ENCODE results near the gene SASH1. TPM values are rescaled to one million over a fixed set of nuclear protein-coding genes. Genes with fewer than 3 reads are reported as not detected.

Gene SASH1
- polyA plus RNA-seq: 10 to 100 TPM in 2 of 3 donors, 1 to 10 TPM in 1; 6.0 to 56.3 (median 32.1) TPM

DNA sequence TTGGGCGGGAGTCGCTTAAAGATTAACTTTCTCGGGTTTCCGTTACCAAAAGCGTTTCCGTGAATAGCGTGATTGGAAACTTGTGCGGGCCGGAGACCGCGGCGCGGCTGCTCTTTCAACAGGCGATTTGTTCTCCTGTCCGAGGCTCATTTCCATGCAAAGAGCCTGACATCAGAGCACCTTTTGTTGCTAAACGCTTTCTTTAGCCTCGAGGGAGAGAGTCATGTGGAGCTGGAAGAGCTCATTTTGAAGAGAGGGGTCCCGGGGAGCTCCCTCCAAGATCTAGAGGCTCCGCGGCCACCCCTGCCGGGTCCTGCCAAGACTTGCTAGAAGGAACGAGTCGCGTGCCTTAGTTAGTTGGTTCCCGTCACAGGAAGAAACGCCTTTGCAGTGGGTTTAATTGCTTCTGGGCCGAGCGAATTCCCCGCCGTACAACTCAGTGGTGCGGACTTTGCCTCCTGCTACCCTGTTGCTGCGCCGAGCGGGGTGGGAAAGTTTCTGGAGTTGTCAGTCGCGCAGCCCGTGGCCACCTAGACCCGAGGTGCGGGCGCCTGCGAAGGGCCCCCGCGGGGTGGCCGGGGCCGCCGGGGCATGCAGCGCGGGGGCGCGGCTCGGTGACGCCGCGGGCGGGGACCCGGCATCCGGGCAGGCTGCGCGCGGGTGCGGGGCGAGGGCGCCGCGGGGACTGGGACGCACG lies at the start of gene SASH1:
SASH1 (plus strand) TSS at position 489 of the 697 bp plus-strand sequence. CDS start 230 bp downstream, outside the sequence.
- WGBS, 3 donors: 1% methylated on average over 64 to 67 of the region's 67 CpGs
- H3K27ac ChIP-seq (ENCODE audit: low read depth, low read length): no peak within 1 kb of the TSS

DNA sequence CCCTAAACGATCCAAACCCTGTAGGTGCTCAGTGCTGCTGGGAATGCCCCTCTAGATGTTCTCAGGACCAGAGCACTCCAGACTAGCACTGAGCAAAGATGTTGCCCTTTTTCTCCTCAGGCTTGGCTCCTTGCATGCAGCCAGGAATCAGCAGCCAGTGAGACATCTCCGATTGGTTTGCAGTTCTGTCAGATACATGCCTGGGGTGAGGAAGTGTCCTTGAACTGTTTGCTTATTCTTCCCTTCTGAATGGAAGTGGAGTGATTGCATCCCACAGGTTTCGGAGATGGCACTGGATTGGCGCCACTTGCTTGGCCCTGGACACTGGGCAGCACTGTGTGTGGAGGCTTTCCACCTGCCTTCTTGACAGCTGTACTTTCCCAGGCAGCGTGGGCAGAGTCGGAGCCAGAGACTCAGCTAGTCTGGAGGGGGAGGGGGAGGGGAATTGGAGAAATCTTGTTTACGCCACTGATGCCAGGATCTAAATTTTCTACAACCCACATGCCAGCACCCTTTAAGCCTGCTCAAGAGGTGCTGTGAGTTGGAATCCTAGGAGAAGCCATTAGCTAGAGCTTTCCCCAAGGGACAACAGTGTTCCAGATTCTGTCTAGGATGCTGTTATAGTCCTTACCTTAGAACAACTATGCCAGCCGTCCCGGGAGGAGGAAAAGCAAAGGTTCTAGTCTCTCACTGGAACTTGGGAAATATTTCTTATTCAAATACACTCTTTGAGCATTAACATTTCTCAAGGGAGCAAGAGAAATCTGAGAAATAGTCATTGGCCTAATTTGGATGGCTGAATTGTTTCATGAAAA lies 49.2 kb upstream of the SASH1 start:
- H3K27ac ChIP-seq (ENCODE audit: low read depth, low read length): no peak overlapping the region
- WGBS, 3 donors: 50 to 83% (median 77%) methylated on average over 9 of the region's 9 CpGs

DNA sequence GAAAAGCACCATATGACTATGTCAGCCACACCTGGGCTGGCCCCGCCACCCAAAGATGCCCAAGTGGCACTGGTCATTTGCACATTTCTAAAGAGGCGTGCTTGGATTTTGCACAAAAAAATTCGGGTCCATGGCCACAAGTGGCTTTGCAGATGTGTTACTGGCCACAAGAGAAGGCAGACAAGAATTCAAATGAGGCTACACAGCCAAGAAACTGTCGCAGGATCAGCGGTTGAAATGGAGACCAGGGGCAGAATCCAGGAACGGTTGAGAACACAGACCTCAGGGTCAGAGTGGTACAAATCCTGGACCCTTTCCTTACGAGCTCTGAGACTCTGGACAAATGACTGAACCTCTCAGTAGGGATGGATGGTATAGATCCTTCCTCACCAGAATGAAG lies 48.6 kb upstream of the SASH1 start:
- no peak overlapping the region for H3K27ac ChIP-seq (ENCODE audit: low read depth, low read length)
- WGBS, 3 donors: 87 to 92% (median 91%) methylated on average over 7 of the region's 7 CpGs

DNA sequence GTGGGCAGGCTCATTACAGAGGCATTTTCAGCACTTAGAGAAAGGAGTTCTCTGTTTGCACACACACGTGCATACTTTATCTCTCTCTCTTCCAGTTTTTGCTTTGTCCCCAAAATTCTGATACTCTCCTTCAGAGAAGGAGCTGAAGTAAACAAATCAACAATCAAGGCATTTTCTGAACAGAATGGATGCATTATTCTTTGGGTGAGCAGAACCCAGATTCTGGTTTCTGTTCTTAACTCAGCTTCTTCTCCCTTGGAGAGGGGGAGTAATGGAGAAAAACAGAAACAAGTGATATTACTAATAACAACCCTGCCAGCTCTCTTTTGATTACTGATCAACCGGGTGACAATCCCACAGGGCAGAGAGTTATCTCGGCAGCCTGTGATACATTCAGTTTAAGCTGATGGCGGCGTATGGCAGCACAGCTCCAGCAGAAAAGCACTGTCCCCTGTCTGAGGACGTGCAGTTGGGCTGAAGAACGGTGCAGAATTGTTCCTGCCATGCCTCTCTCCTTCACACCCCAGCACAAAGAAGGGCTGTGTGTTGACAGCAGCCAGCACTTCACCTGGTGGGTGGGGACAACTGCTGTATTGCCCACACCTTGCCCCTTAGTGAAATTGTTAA lies 47.3 kb upstream of the SASH1 start:
- H3K27ac ChIP-seq (ENCODE audit: low read depth, low read length): no peak overlapping the region
- WGBS, 3 donors: 62 to 71% (median 67%) methylated on average over 7 of the region's 7 CpGs

DNA sequence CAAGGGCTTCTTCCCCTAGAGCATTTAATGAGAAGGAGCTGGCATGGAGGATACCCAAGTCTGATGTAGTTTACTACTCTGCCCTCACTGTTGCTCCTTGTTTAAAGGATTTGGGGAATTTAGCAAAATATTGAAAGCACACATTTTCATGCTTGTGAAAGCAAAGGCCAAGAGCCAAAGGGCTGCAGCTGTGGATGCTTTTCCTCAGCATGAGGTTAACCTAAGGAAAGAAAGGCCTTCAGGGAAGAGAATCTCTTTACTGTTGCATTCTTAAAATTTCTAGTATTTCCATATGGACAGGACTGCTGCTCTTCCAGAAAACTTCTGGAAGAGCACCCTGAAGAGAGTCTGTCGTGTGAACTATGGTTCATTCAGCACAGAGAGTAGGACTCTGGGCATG lies 45.9 kb upstream of the SASH1 start:
- WGBS, 3 donors: 76 to 86% (median 82%) methylated on average over 1 of the region's 1 CpG
- H3K27ac ChIP-seq (ENCODE audit: low read depth, low read length): no peak overlapping the region

DNA sequence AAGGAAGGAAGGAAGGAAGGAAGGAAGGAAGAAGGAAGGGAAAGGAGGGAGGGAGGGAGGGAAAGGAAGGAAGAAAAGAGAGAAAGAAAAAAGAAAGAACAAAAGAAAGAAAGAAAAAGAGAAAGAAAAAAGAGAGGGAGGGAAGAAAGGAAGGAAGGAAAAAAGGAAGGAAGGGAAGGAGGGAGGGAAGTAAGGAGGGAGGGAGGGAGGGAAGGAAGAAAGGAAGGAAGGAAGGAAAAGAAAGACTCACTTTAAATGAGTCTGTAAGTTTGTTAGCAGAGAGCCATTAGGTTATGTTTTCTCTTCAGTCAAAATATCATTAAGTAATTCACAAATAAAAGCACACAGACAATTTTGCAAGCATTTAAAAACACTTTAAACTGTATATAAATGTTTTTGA lies 44.0 kb upstream of the SASH1 start:
- H3K27ac ChIP-seq (ENCODE audit: low read depth, low read length): no peak overlapping the region

DNA sequence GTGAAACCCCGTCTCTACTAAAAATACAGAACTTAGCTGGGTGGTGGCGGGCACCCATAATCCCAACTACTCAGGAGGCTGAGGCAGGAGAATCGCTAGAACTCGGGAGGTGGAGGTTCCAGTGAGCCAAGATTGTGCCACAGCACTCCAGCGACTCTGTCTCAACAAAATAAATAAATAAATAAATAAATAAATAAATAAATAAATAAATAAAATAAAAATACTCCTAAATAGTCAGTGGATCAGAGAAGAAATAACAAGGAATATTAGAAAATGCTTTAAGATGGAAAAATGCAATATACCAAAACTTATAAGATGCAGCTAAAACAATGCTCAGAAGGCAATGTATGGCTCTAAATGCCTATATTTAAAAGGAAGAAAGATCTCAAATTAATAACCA lies 39.0 kb upstream of the SASH1 start:
- no peak overlapping the region for H3K27ac ChIP-seq (ENCODE audit: low read depth, low read length)
- 95 to 97% (median 96%) methylated on average over 5 of the region's 5 CpGs for WGBS, 3 donors

DNA sequence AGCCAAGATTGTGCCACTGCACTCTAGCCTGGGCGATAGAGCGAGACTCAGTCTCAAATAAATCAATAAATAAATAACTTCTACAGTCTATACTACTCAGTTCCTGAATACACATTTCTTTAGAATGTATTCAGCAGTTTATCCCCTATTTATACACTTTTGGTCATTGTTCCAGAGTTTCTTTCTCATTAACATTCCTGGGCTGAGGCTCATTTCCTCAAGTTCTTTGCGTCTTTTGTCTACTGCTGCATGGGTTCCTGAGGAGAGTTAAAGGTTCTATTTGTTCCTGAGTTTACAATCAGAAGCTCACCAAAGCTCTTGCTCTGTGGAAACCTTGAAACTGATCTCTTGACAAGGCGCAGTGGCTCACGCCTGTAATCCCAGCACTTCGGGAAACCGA lies 37.7 kb upstream of the SASH1 start:
- H3K27ac ChIP-seq (ENCODE audit: low read depth, low read length): no peak overlapping the region
- WGBS, 3 donors: 63 to 85% (median 76%) methylated on average over 7 of the region's 7 CpGs

DNA sequence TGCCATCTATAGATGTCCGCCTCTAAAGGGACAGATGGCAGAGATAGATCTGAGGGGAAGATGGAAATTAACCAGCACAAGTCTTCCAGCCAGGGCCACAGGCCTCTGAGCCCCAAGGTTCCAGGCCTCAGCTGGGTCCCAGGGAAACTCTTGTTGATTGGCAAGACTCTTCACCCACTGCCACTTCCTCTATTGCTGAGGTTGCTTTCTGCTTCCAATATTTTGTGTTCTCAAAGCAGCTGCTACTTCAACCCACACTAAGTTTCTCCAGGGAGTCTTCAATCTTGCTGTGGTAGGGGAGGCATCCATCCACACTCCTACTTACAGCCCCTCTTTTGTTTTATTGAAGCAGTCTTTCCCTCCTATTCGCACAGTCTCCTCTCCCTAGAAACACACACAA lies 36.4 kb upstream of the SASH1 start:
- WGBS, 3 donors: 88 to 96% (median 92%) methylated on average over 2 of the region's 2 CpGs
- H3K27ac ChIP-seq (ENCODE audit: low read depth, low read length): no peak overlapping the region

DNA sequence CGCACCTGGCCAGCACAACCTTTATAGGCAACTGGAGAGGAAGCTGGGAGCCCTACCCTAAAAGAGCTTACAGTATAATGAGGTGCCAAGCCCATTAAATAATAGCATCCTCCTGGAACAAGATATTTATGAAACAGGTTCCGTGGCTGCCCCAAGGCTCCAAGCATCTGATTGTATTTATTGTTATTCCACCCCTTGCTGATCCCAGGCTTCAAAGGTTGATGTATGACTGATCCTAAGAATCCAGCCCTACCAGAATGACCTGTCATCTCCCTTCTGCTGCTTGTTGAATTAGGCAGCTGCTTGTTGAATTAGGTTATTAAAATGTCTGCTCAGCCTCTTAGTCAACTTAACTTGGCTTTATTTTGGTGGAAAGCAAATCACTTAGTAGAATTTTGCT lies 35.2 kb upstream of the SASH1 start:
- 96 to 100% (median 99%) methylated on average over 2 of the region's 2 CpGs for WGBS, 3 donors
- H3K27ac ChIP-seq (ENCODE audit: low read depth, low read length): no peak overlapping the region

DNA sequence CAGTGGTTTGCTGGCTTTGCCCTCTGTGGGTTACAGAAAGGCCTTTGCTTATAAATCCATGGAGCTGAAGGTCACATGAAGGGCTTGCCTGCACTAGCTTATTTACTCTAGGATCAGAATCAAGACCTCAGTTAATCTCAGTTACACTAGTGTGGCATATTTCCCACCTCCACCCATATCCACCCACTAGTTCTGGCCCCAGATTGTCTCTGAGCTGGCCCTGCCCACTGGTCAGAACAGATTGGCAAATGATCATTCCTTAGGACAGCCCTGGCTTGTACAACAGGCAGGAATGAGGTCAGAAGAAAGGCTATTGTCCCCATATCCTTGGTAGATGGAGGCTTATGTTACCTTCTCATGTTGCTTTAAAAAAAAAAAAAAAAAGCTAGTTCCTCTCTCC lies 33.3 kb upstream of the SASH1 start:
- H3K27ac ChIP-seq (ENCODE audit: low read depth, low read length): no peak overlapping the region

DNA sequence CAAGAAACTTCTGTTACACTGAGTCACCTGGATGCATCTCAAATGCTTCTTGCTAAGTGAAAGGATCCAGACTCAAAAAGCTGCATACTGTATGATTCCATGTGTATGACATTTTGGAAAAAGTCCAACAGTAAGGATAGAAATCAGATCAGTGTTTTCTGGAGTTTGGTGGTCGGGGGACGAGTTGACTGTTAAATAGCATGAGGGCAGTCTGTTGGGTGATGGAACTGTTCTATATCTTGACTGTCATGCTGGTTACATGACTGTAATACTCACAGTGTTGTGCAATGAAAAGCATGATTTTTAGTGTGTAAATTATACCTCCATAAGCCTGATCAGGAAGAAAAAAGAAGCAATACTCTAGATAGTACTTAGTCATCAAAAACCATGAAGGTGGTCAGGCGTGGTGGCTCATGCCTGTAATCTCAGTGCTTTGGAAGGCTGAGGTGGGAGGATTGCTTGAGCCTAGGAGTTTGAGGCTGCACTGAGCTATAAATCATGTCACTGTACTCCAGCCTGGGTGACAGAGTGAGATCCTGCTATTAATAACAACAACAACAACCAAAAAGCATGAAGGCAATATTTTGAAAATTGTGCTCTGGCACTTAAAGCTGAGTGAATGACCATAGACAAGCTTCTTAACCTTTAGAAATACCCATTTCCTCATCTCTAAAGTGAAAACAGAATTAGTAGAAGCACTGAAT lies 30.5 kb upstream of the SASH1 start:
- 54 to 68% (median 66%) methylated on average over 3 of the region's 3 CpGs for WGBS, 3 donors
- no peak overlapping the region for H3K27ac ChIP-seq (ENCODE audit: low read depth, low read length)

DNA sequence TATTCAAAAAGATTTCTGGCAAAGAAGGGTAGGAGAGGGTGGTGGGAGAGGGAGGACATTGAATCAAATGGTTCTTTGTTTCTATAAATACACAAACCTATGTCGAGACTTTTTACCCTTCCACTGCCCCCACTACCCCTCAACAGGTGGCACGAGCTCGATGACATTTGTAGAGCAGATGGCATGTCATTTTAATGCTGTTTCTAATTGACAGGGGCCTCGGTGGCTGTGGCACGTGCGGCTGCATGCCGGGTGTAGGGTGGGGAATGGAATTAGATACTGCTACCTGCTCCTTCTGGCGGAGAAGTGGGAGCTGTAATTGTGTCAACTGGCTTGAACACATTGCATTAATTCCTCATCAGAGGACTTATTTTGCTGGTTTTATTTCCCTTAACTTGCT lies 29.1 kb upstream of the SASH1 start:
- no peak overlapping the region for H3K27ac ChIP-seq (ENCODE audit: low read depth, low read length)
- WGBS, 3 donors: 46 to 86% (median 82%) methylated on average over 8 of the region's 8 CpGs

DNA sequence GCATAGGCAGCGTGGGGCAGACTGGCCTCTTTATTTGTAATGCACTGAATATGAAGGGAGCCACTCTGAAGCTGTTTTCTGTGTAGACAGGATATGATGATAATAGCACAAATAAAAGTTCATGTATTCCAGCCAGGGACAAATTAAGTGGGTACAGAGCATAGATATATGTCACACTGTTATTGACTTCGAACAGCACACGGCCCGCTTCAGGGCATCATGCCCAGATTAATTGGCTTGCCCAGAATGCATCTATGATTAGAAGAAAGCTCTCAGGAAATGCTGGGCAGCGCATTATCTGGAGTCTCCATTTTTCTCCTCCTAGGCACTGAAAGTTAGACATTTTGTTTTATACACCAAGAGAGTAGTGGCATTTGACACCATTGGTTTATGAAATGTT lies 26.3 kb upstream of the SASH1 start:
- WGBS, 3 donors: 41 to 74% (median 68%) methylated on average over 5 of the region's 5 CpGs
- no peak overlapping the region for H3K27ac ChIP-seq (ENCODE audit: low read depth, low read length)

DNA sequence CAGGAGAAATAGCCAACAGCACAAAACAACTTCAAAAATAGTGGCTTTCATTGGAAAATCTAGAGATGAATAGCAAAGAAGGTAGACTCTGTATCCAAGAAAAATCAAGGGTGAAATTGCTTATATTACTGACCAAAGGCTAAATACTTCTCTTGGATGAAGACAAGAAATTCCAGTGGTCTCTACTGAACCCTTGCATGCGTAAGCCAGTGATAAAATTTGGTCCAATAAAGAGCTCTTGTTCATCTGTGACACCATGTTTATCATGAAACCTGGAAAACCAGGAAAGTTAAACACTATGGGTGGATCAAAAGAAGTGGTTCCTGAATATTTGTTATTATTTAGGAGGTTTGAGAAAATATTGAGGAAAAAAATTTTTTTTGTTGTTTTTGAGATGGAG lies 25.6 kb upstream of the SASH1 start:
- WGBS, 3 donors: 91 to 97% (median 92%) methylated on average over 1 of the region's 1 CpG
- H3K27ac ChIP-seq (ENCODE audit: low read depth, low read length): no peak overlapping the region

DNA sequence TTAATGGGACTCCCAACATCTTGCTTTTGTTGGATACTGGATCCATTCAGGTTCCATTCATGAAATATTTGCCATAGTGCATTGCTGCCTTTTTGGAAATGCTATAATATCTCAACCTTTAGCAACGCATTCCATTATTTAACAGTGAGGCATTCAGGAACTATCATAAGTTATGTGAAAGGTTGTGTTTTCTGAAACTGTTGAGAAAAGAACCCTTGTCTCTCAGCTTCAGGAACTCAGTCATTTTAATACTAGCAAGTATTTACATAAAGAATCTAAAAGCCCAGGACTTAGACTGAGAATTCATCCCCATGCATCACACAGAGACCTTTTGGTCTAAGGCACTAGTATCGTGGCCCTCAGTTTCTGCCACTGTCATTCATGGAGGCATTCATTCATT lies 24.9 kb upstream of the SASH1 start:
- H3K27ac ChIP-seq (ENCODE audit: low read depth, low read length): no peak overlapping the region
- WGBS, 3 donors: 68 to 99% (median 92%) methylated on average over 2 of the region's 2 CpGs

DNA sequence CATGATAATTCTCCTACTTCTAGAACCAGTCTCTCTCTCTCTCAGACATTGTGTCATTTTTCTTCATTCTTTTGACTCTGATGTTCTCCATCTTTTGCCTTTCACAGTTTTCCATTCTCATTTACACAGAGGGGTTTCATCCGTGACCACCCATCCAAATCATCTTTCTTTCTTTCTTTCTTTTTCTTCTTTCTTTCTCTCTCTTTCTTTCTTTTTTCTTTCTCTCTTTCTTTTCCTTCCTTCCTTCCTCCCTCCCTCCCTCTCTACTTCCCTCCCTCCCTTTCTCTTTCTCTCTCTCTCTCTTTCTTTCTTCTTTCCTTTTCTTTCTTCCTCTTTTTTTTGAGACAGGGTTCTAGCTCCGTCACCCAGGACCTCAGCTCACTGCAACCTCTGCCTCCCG lies 19.9 kb upstream of the SASH1 start:
- WGBS, 3 donors: 87 to 94% (median 91%) methylated on average over 3 of the region's 3 CpGs
- no peak overlapping the region for H3K27ac ChIP-seq (ENCODE audit: low read depth, low read length)

DNA sequence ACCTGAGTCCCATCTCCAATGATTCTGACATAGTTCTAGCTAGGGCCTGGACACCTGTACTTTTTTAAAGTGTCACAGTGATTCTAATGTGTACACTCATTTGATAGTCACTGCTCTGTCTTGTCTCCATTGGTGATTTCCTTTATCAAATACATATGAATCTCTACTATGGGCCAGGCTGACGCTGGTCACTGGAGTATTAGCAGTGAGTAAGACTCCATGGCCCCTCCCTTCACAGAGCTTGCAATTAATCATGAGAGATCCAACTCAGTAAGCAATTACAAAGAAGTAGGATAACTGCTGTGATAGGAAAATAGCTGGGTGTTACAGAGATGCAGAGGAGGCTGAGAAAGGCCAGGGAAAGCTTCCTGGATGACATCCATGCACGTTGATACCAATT lies 19.3 kb upstream of the SASH1 start:
- 60 to 74% (median 62%) methylated on average over 2 of the region's 2 CpGs for WGBS, 3 donors

More for the DNA sequence above, 19.3 kb upstream of the SASH1 start:
- no peak overlapping the region for H3K27ac ChIP-seq (ENCODE audit: low read depth, low read length)

Data from adipose tissue (tissue), 3 donors.